ENCODE data around the gene NACC1.

DNA sequence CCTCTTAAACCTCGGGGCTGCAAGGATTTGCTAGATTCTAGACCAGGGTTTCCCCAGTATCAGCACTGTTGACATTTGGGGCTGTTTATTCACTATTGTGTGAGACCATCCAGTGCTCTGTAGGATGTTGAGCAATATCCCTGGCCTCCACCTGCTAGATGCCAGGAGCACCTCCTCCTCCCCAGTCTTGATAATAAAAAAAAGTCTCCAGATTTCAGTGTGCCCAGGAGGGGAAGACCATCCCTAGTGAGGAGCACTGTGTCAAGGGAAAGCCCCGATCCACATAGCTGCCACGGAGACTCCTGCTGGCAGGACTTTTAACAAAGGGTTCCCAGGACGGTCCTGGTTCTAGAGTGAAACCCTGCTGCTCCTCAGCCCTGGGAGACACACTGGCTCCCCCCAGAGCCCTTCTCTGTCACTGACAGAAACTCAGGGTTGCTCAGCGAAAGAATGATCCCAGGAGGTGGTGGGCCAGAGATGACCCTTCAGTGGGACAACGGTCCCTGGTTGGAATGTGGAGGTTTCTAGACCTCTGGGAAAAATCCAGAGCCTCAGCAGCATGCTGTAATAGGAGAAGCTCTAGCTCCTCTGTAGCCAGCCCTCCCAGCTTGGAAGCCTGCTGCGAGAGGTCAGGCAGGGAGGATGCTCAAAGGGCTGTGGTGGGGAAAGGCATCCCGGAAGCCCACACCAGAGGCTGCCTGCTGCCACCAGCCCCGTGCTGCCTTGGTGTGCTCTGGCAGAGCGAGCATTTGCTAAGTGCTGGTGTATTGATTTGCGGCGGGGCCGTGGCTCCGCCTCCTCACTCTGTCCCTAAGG is 35.7 kb upstream of the NACC1 start:
- TF ChIP-seq POLR2AphosphoS5 (IDR thresholded peaks at IDR 0.05; ENCODE audit: borderline replicate concordance, low read depth, low read length) (no peak), EZH2 (IDR thresholded peaks at IDR 0.05) (no peak)
